ENCODE results near the gene SPACA7.

The SPACA7 gene

GRCh38 chr13:112448621-112449544, 72.7 kb downstream of the SPACA7 start:
- no peak for DNase-seq

DNA sequence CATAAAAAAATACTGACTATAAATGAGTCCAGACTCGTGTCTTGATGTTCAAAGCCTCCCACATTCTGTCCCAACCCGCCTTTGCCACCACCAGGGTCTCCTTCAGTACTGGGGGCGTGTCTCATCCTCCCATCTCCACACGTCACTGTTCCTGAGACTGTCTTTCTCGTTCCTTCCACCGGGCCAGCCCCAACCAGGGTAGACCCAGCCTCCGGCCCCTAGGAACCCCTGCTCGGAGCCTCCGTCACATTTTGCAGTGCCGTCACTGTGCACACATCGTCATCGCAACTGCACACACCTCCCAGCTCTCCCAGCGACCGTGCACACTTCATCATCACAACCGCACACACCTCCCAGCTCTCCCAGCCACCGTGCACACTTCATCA, 73.4 kb downstream of the SPACA7 start:
- DNase-seq: no peak

DNA sequence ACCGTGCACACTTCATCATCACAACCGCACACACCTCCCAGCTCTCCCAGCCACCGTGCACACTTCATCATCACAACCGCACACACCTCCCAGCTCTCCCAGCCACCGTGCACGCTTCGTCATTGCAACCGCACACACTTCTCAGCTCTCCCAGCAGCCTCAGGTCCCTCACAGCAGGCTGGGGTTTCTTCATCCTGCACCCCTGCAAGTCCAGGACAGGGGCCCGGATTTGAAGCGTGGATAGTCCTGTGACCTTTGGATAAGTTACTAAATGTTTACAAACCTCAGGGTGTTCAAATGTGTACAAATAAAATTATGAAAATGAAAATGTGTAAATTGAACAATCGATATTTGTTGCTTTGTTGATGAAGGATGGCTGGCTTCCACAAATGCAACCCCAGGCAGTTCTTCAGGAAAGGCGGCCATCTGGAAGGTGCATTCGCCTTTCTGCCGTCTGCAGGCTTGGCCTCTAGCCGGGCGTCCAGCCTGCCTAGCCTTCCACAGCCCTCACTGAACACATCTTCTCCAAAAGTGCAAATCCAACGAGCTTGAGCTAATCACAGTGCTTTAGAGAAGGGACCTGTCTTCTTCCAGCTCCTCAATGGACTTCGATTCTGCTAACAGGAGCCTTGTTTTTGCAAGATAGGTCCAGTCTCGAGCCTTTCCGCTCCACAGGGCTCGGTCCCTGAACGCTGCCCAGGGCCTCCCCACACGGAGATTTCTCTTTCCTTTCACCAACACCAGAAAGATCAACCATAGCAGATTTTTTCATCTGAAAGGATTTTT, 74.2 kb downstream of the SPACA7 start:
- peak in 1 of 3 experiments; percentile 60 for DNase-seq

DNA sequence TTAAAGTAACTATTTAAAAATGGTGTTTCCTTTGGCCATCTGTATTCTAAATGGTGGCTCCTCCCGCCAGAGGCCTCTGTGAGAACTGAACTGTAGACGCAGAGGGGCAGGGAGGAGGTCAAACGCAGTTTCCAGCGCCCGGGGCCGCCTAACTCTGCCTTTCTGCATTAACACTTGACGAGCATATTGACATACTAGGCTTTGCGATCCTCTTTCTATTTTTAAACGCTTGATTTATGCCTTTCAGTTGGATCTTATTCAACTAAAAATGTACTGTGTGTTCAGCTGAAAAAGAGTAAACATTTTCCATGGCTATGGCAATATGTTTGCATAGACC, 74.7 kb downstream of the SPACA7 start:
- peak; percentile 47 to 96 (median 84) for DNase-seq

DNA sequence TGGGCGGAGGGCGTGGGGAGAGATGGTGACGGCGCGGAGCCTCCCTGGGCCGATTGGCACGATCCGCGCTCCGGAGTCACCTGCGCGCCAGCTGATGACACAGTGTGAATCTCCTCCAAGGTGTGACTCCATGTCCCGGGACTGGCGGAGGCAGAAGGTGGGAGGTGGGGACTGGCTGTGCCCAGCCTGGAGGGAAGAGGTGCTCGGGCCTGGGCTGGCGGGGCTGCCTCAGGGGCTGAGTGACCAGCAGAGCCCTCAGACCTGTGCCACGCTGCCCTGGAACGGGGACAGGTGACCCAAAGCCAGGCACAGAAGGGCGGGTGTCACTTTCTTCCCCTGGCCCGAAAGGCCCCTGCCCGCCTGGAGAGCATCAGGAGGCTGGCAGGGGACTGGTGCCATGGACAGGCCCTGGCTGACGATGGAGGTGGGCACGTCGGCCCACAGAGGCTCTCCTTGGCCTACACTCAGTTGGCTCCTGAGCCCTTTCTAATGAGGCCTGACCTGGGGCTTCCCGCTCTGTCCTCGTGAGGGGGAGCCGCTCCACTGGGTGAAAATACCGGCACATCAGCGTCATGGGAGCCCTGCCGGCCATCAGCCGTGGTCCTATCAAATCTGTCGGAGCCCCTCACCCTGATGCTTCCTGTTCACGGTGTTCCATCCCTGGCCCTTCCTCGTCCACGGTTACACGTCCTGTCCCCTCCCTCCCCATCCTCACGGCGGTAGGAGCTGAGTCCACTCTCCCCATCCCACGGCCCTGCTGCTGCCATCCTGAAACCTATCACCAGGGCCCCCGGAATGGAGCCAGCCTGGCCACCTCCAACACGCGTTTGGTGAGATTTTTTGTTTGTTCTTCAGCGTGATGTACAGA, 75.6 kb downstream of the SPACA7 start:
- DNase-seq: no peak

DNA sequence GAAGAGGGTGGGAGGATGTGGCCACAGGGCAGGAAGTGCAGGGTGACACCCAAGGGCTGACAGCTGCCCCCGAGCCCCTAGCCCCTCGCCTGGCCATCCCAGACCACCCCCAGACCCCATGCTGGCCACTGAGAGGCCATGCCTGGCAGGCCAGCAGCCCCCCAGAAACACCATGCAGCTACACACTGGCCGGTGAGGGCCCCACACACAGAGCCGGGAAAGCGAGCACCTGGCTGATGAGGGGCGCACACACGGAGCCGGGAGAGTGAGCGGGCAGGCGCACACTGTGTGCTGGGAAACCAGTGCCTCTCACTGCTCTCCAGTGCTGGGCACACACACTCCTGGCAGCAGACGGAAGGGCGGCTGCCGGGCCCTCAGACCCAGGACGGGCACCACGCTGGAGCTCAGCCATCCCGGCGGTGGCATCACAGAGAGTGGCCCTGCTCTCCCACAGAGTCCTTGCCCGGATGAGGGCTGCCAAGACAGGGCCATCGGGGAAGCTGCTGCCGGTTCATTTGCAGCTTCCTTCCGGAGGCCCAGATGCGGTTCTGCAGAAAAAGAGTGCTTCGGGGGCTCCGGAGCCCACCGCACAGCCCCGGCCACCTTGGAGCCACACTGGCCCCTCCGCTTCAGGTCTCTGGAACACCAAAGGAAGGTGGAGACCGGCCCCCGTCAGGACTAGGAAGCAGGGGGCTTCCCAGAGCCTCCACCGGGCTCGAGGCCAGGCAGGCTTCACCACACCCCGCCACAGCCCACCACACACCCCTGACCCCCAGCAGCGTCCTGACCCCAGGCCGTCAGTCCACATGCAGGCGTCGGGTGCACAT, 76.4 kb downstream of the SPACA7 start:
- no peak for DNase-seq

- DNase-seq: peak in 1 of 3 experiments; percentile 42
These were observed 77.2 kb downstream of the SPACA7 start for GRCh38 chr13:112453207-112453829.

DNA sequence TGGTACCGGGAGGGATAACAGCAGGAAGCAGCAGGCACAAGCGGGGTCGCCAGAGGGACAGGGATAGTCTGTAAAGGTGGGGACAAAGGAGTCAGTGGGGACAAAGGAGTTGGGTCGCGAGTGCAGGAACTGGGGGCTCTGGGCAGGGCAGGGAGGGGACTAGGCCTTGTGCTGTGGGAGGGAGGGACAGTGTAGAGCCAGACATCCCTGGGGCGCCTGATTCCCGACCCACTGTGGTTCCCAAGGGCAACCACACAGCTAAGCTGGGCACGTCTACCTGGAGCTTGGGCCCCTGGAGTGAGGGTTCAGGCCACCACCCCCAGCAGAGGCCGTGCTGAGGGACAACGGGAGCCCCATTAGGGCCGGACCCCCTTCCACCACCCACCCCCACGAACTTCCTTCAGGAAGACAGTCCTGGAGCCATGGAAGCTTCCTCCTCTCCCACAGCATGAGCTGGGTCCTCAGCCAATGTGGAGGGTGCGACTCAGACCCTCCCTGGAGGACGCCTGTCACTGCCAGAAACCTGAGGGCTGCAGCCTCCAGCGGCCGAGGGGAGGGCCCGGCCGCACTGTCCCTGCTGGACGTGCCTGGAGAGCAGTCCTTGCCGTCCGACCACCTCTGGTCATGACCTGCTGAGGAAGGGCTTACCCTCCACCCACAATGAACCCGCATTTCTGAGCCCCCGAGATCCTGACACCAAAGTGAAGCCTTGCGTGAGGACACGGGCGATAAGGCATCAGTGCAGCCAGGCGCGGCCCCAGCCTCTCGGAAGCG, 77.9 kb downstream of the SPACA7 start:
- no peak for DNase-seq

DNA sequence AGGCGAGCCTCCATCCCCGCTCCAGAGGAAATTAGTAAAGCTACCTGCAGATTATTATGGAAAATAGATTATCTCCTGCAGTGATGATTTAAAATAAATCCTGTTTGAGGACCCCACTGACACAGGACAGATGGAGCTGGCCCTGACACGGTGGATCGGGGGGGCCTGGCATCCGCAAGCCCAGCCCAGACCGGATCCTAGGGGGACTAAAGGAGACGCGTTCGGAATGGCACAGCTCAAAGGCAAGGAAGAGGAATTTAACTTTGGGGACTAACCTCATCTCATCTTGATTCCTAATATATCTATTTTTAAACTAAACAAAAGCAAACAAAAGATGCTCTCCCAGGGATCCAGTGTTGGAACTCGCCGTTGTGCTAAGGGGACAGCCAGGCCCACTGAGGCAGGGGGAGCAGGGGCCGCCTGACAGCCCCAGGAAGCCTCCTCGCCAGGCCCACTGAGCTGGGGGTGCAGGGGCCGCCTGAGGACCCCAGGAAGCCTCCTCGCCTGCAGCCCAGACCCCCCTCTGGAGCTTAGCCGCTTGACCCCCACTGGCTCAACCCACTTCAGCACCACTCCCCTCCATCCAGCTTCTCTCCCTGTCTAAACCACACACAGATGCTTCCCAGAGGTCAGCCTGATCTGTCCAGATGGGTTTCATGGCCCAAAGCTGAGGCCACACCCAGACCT, 78.6 kb downstream of the SPACA7 start:
- no peak for DNase-seq

DNA sequence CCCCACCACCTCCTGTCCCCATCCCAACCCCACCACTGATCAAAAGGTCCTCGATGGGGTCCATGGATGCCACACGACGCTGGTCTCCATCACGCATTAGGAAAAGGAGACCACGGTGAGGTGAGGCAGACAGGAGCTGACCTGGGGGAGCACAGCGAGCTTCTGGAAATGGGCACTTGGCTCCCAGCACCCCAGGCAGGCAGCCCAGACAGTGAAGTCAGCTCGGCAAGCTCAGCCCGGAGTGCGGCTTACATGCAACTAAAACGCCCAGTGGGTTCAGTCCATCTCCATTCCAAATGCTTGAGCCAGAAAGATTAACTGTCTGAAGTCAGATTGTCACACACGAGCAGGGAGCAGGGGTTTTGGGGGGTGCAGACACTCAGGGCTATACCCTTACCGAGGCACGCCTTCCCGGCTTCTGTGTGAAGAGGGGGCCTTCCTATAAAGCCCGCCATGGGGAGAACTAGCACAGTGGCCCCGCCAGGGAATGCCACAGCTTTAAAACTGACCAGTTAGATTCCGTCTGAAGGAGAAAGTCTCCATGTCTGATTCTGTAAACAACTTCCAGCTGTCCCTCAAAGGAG, 79.4 kb downstream of the SPACA7 start:
- no peak for DNase-seq

DNA sequence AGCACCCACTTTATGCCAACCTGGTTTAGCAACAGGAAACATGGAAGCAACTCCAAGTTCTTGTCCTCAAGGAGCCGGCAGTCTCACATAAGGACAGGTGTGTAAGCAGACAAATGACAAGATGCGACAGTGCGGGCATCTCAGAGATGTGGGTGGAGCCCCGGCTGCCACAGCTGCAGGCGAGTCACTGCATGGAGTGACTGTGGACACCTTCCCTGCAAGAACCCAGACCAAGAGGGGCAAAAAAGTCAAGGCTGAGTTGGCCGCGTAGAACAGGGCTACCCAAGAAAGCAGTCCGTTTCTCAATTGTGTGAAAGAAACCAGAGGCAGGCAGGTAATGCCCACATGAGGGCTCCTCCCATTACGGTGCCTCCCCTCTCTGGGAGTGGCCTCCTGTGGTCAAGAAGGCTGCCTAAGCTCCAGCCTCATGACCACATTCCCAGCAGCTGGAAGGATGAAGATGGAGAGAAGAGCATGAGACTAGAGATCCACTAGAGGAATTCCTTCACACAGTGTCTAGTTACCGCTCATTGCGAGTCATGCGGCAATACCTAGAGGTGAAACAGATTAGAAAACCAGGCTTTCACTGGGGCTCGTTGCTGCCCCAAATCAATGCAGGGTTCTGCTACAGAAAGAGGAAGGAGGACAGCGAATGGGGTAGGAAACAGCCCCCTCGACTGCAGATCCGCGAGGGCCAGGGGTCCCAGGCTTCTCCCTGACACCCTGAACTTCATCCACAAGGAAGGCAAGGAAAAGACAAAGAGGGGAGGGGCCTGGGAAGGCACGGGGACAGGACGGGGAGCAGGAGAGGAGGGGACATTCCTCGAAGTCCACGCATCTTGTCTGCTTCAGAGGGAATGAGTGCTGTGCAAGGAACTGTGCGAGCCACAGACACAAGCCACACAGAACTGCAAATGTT, 80.2 kb downstream of the SPACA7 start:
- no peak for DNase-seq

DNA sequence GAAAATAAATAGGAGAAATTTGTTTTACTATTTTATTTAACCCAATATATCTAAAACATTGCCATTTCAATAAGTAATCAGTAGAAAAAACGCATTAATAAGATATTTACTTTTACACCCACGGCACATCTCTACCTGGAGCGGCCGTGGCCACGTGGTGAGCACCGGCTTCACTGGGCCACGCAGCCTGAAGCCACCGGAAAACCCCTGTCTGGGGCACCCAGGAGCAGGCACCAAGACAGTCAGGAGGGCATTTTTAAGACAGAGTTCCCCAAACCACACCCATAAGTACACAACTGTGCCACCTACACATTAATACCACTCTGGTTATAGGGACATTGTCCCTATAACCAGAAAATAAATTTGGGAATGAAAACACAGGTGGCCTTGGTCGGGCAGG, 80.9 kb downstream of the SPACA7 start:
- no peak for DNase-seq

- no peak for DNase-seq
These were observed 81.3 kb downstream of the SPACA7 start for GRCh38 chr13:112457485-112457884.

DNA sequence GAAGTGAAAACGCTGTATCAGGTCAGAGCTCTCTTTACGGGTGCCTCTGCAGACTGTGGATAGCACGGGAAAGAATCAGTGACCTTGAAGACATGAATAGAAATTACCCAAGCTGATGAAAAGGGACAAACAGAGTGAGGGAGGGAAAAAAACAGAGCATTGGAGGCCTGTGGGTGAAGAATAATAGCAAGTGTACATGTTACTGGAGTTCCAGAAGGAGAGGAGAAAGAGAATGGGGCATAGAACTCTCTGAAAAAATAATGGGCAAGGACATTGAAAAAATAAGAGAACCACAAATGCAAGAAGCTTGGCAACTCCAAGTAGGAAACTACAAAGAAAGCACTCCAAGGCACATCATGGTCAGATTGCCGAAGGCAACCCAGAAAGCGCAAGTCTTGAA, 86.3 kb downstream of the SPACA7 start:
- no peak for DNase-seq

DNA sequence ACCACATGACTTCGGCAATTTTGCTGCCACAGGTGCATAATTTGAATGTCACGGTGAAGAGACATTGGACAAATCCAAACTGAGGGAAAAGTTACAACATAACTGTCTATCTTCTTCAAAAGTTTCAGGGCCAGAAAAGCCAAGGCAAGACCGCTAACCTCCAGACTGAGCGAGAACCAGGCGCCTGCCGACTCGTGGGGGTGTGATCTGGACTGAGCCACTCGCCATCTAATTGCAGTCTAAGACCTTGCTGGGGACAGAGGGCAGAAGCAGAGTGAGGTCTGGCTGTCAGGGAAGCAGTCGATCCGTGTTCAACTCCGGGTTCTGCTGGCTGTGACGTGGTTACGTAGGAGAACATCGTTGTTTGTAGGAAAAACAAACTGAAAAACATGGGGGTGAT, 88.6 kb downstream of the SPACA7 start:
- no peak for DNase-seq

- DNase-seq: no peak
These were observed 89.3 kb downstream of the SPACA7 start for GRCh38 chr13:112465251-112466131.
